HAP-1 (cell line): Measurements from ENCODE around the gene DCTN2.
"Not testable (repeated sequence)": the region's sequence is repeated elsewhere in the genome, so short reads cannot be mapped to it uniquely, and the experiment has no call there.

ENCODE experiments used
- DNase-seq, 2 experiments: peaks; one replicate each; pipeline ENCODE4 v3.0.0-alpha.2; 2016 to 2020; ENCODE audit warnings: low spot score in 2 of 2
- H3K27me3 ChIP-seq: fragments of 250-450 bp; sonication (Bioruptor Pico); 2 replicates; pipeline ENCODE4 v1.5.1; 2020; ENCODE audit warnings: low read depth, mild to moderate bottlenecking, moderate library complexity
- H3K36me3 ChIP-seq: fragments of 250-450 bp; sonication (Bioruptor Pico); replicated peaks from 2 replicates; pipeline ENCODE4 v1.5.1; 2020; ENCODE audit warnings: mild to moderate bottlenecking
- H3K4me1 ChIP-seq: fragments of 250-450 bp; sonication (Bioruptor Pico); 2 replicates; pipeline ENCODE4 v1.5.1; 2020; ENCODE audit warnings: mild to moderate bottlenecking
- H3K4me3 ChIP-seq: fragments of 250-450 bp; sonication (Bioruptor Pico); 2 replicates; pipeline ENCODE4 v1.5.1; 2020; ENCODE audit warnings: mild to moderate bottlenecking, moderate library complexity
- H3K9me3 ChIP-seq: fragments of 250-450 bp; sonication (Bioruptor Pico); 2 replicates; pipeline ENCODE4 v1.5.1; 2020; ENCODE audit warnings: mild to moderate bottlenecking, moderate library complexity
- in situ Hi-C: fragments of 300-500 bp; cut with MboI; formaldehyde crosslinking; loops from 3 replicates; pipeline ENCODE4 v1.14.3; 2020; ENCODE audit warnings: low sequenced_read_pairs, inconsistent platforms, mixed read lengths

The DCTN2 gene

GRCh38 chr12:57583008-57583831, 36.2 kb upstream of the DCTN2 start:
- in situ Hi-C loops = no loop called here
- Histone ChIP-seq H3K27me3 (peaks cover 18% of the 10 kb centered on the region), H3K36me3 (no peaks in the 10 kb centered on the region), H3K9me3 (no peaks in the 10 kb centered on the region), H3K4me1 (no peaks in the 10 kb centered on the region), H3K4me3 (no peak overlapping the region)
- peak; percentile 82 to 84 for DNase-seq

- no peaks in the 10 kb centered on the region for H3K36me3 ChIP-seq
- in situ Hi-C loops = no loop called here
- H3K4me1 ChIP-seq = no peaks in the 10 kb centered on the region
- H3K9me3 ChIP-seq = no peaks in the 10 kb centered on the region
- DNase-seq = no peak
- no peak overlapping the region for H3K4me3 ChIP-seq
- peaks cover 18% of the 10 kb centered on the region for H3K27me3 ChIP-seq
These were observed 35.4 kb upstream of the DCTN2 start for GRCh38 chr12:57582440-57582839.

GRCh38 chr12:57581802-57582201, 34.8 kb upstream of the DCTN2 start:
- in situ Hi-C loops = no loop called here
- no peak overlapping the region for H3K4me3 ChIP-seq
- H3K9me3 ChIP-seq = no peaks in the 10 kb centered on the region
- DNase-seq = no peak
- peaks cover 15% of the 10 kb centered on the region for H3K27me3 ChIP-seq
- no peaks in the 10 kb centered on the region for H3K36me3 ChIP-seq
- no peaks in the 10 kb centered on the region for H3K4me1 ChIP-seq

GRCh38 chr12:57580466-57580795, 33.4 kb upstream of the DCTN2 start:
- Histone ChIP-seq H3K4me1 (no peaks in the 10 kb centered on the region), H3K36me3 (no peaks in the 10 kb centered on the region), H3K27me3 (peaks cover 11% of the 10 kb centered on the region), H3K9me3 (no peaks in the 10 kb centered on the region), H3K4me3 (no peak overlapping the region)
- in situ Hi-C loops = no loop called here
- no peak for DNase-seq

GRCh38 chr12:57579677-57580465, 32.9 kb upstream of the DCTN2 start:
- in situ Hi-C loops = no loop called here

GRCh38 chr12:57579011-57579410, 32.0 kb upstream of the DCTN2 start:
- in situ Hi-C loops = no loop called here
- Histone ChIP-seq H3K4me3 (no peak overlapping the region), H3K27me3 (0 out of 2 replicates have a peak, but pooled peaks cover under 1% of the 10 kb centered on the region), H3K9me3 (no peaks in the 10 kb centered on the region), H3K36me3 (no peaks in the 10 kb centered on the region), H3K4me1 (no peaks in the 10 kb centered on the region)
- no peak for DNase-seq

More at GRCh38 chr12:57579677-57580465, 32.9 kb upstream of the DCTN2 start:
- H3K27me3 ChIP-seq = peaks cover 8% of the 10 kb centered on the region; the same call in 1 of the 2 replicates
- no peaks in the 10 kb centered on the region for H3K9me3 ChIP-seq
- no peak overlapping the region for H3K4me3 ChIP-seq
- DNase-seq = no peak
- H3K4me1 ChIP-seq = no peaks in the 10 kb centered on the region
- H3K36me3 ChIP-seq = no peaks in the 10 kb centered on the region

GRCh38 chr12:57577981-57578758, 31.2 kb upstream of the DCTN2 start:
- Histone ChIP-seq H3K4me3 (no peak overlapping the region), H3K9me3 (no peaks in the 10 kb centered on the region), H3K27me3 (no peaks in the 10 kb centered on the region), H3K36me3 (no peaks in the 10 kb centered on the region), H3K4me1 (no peaks in the 10 kb centered on the region)
- DNase-seq = no peak
- in situ Hi-C loops = no loop called here

GRCh38 chr12:57576613-57577160, 29.7 kb upstream of the DCTN2 start:
- no peak overlapping the region for H3K4me3 ChIP-seq
- no peaks in the 10 kb centered on the region for H3K4me1 ChIP-seq
- no peaks in the 10 kb centered on the region for H3K36me3 ChIP-seq
- H3K27me3 ChIP-seq = no peaks in the 10 kb centered on the region
- in situ Hi-C loops = no loop called here
- no peak for DNase-seq
- no peaks in the 10 kb centered on the region for H3K9me3 ChIP-seq

- no peak for DNase-seq
- Histone ChIP-seq H3K4me1 (no peaks in the 10 kb centered on the region), H3K4me3 (no peak overlapping the region), H3K9me3 (no peaks in the 10 kb centered on the region), H3K27me3 (no peaks in the 10 kb centered on the region), H3K36me3 (no peaks in the 10 kb centered on the region)
- in situ Hi-C loops = no loop called here
These were observed 29.0 kb upstream of the DCTN2 start for GRCh38 chr12:57575771-57576612.

GRCh38 chr12:57574795-57575194, 27.8 kb upstream of the DCTN2 start:
- no peak for DNase-seq
- no peaks in the 10 kb centered on the region for H3K36me3 ChIP-seq
- H3K9me3 ChIP-seq = no peaks in the 10 kb centered on the region
- no peak overlapping the region for H3K4me3 ChIP-seq
- in situ Hi-C loops = no loop called here
- no peaks in the 10 kb centered on the region for H3K4me1 ChIP-seq
- no peaks in the 10 kb centered on the region for H3K27me3 ChIP-seq

- Histone ChIP-seq H3K4me3 (no peak overlapping the region), H3K27me3 (no peaks in the 10 kb centered on the region), H3K9me3 (no peaks in the 10 kb centered on the region), H3K4me1 (no peaks in the 10 kb centered on the region), H3K36me3 (no peaks in the 10 kb centered on the region)
- in situ Hi-C loops = no loop called here
- DNase-seq = no peak
These were observed 25.2 kb upstream of the DCTN2 start for GRCh38 chr12:57571926-57572762.

GRCh38 chr12:57570438-57570837, 23.4 kb upstream of the DCTN2 start:
- H3K4me1 ChIP-seq, H3K9me3 ChIP-seq, H3K27me3 ChIP-seq, DNase-seq, H3K4me3 ChIP-seq, H3K36me3 ChIP-seq, in situ Hi-C loops: not testable (repeated sequence)
